Activated naive CD8-positive, alpha-beta T cell treated with anti-CD3 and anti-CD28 coated beads for 36 hours (primary cell): ENCODE data around the gene DCP2. TPM values are rescaled to one million over a fixed set of nuclear protein-coding genes. Genes with fewer than 3 reads are reported as not detected.

ENCODE experiments used
- DNase-seq: peaks from one replicate; pipeline ENCODE4 v3.0.0; 2021
- H3K27ac Mint-ChIP-seq: one replicate; pipeline ENCODE4 v1.8.0; 2022; ENCODE audit warnings: mild to moderate bottlenecking, moderate library complexity, mixed read lengths
- H3K27me3 Mint-ChIP-seq: one replicate; pipeline ENCODE4 v1.8.0; 2022; ENCODE audit warnings: mild to moderate bottlenecking, mixed read lengths
- H3K36me3 Mint-ChIP-seq: one replicate; pipeline ENCODE4 v1.8.0; 2021; ENCODE audit warnings: mild to moderate bottlenecking, mixed read lengths
- H3K4me1 Mint-ChIP-seq: one replicate; pipeline ENCODE4 v1.8.0; 2021; ENCODE audit warnings: mixed read lengths
- H3K4me3 Mint-ChIP-seq: one replicate; pipeline ENCODE4 v1.8.0; 2022; ENCODE audit warnings: mild to moderate bottlenecking, moderate library complexity, mixed read lengths
- H3K9me3 Mint-ChIP-seq: one replicate; pipeline ENCODE4 v1.8.0; 2022; ENCODE audit warnings: mixed read lengths
- total RNA-seq, 2 experiments: library from RNA; stranded (reverse); gene quantifications; one replicate each; pipeline ENCODE4 v1.2.3, GENCODE V29; 2021

DCP2 gene
- total RNA-seq = 10 to 100 TPM; 78.0 to 78.7 TPM

DNA sequence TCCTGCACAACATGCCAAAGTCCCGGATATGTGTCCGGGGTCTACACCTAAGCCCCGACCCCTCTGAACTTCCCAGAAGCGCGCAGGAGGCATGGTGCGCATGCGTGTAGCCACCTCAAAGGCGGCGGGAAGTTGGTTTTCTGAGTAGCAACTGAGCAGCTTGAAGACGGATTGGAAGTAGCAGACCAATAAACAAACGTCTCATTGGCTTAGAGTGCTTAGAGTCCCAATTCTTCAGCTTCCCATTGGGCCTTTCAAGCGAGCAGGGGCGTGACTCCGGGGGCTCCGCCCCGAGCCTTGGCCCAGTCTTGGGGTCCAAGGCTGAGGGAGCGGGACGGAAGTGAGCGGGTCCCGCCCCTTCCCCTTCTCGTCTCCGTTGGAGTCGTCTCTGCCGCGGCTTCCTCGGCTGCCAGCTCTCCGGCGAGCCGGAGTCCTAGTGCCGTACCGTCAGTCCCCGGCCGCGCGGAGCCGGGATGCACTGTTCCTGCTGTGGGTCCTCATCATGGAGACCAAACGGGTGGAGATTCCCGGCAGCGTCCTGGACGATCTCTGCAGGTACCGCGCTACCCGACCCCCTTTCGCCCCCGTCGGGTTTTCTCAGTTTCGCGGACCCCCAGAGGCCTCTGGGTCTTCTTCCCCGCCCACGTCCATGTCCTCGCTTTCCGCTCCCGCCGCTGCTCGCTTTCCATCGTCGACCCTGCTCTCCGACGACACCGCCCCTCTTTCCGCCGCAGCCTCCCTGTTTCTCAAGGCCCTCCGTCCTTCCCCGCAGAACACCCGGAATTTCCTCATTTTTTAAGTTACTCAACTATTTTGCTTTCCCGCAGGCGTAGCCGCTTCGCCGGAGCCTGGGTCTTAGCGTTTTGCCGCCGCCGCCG lies at the start of gene DCP2:
DCP2 (plus strand) TSS at position 367 of the 878 bp plus-strand sequence; CDS start at position 503, 136 bp downstream.
- Mint-ChIP-seq H3K27ac (peak within 1 kb of the TSS; percentile 94), H3K9me3 (no peaks in the 10 kb centered on the region), H3K4me1 (peaks cover 33% of the 10 kb centered on the region), H3K27me3 (no peaks in the 10 kb centered on the region), H3K36me3 (peaks cover 14% of the 10 kb centered on the region), H3K4me3 (peak within 1 kb of the TSS; percentile 98)
- DNase-seq = peak; percentile 97

DNA sequence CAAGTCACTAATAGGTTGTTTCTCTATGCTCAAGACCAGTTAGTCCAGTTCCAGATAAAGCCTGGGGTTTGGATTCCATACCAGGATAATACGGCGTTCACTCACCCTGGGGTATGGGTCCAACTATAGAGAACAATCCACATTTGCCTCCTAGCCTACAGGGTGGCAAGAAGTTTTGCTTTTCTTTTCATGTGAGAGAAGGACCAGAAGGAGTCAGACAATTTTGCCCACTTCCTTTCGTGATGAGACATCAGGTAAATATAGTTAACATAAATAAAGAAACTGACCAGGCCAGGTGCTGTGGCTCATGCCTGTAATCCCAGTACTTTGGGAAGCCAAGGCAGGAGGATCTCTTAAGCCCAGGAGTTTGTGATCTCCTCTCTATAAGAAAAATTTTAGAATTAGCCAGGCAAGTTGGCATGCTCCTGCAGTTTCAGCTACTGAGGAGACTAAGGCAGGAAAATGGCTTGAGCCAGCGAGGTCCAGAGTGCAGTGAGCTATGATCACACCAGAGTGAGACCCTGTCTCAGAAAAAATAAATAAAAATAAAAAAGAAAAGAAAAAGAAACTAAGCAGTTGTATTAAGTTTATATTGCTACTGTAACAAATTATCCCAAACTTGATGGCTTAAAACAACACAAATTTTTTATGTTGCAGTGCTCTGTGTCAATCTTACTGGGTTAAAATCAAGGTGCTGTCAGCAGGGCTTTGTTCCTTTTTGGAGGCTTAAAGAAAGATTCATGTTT lies 47.1 kb upstream of the DCP2 start:
- H3K36me3 Mint-ChIP-seq = no peaks in the 10 kb centered on the region
- H3K27me3 Mint-ChIP-seq = no peaks in the 10 kb centered on the region
- H3K4me1 Mint-ChIP-seq = peaks cover 36% of the 10 kb centered on the region
- H3K9me3 Mint-ChIP-seq = peaks cover 2% of the 10 kb centered on the region
- peak overlapping the region; percentile 47 for H3K27ac Mint-ChIP-seq
- no peak for DNase-seq
- H3K4me3 Mint-ChIP-seq = peak overlapping the region; percentile 12

GRCh38 chr5:112930082-112930344 lies 46.6 kb upstream of the DCP2 start:
- Mint-ChIP-seq H3K9me3 (peaks cover 2% of the 10 kb centered on the region), H3K4me3 (no peak overlapping the region)

DNA sequence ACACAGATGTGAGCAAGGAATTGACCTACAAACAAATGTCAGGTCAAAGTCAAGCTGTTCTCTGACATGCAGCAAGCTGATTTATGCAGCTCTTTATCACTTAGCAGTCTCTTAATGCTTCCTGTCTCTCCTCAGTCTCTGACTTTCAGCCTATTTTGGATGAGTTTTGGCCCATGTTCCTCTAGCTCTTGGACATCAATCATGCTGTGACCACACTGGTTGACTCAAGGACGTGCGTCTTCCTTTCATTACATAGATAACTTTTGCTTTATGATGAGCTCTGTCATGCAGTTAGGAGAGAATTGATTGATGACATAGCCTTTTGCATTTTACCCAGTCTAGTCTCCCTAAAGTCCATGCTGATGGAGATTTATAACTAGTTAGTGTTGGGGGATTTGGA lies 45.1 kb upstream of the DCP2 start:
- peaks cover 2% of the 10 kb centered on the region for H3K9me3 Mint-ChIP-seq
- H3K27ac Mint-ChIP-seq = no peak overlapping the region
- H3K27me3 Mint-ChIP-seq = no peaks in the 10 kb centered on the region
- no peak for DNase-seq
- H3K4me1 Mint-ChIP-seq = peaks cover 36% of the 10 kb centered on the region
- H3K4me3 Mint-ChIP-seq = no peak overlapping the region
- H3K36me3 Mint-ChIP-seq = no peaks in the 10 kb centered on the region

More at GRCh38 chr5:112930082-112930344, 46.6 kb upstream of the DCP2 start:
- Mint-ChIP-seq H3K4me1 (peaks cover 36% of the 10 kb centered on the region), H3K27me3 (no peaks in the 10 kb centered on the region), H3K36me3 (no peaks in the 10 kb centered on the region), H3K27ac (peak overlapping the region; percentile 12)
- no peak for DNase-seq

GRCh38 chr5:112933105-112933504 lies 43.5 kb upstream of the DCP2 start:
- Mint-ChIP-seq H3K27ac (no peak overlapping the region), H3K9me3 (peaks cover 2% of the 10 kb centered on the region), H3K4me1 (peaks cover 34% of the 10 kb centered on the region), H3K27me3 (no peaks in the 10 kb centered on the region), H3K4me3 (no peak overlapping the region), H3K36me3 (no peaks in the 10 kb centered on the region)
- no peak for DNase-seq

DNA sequence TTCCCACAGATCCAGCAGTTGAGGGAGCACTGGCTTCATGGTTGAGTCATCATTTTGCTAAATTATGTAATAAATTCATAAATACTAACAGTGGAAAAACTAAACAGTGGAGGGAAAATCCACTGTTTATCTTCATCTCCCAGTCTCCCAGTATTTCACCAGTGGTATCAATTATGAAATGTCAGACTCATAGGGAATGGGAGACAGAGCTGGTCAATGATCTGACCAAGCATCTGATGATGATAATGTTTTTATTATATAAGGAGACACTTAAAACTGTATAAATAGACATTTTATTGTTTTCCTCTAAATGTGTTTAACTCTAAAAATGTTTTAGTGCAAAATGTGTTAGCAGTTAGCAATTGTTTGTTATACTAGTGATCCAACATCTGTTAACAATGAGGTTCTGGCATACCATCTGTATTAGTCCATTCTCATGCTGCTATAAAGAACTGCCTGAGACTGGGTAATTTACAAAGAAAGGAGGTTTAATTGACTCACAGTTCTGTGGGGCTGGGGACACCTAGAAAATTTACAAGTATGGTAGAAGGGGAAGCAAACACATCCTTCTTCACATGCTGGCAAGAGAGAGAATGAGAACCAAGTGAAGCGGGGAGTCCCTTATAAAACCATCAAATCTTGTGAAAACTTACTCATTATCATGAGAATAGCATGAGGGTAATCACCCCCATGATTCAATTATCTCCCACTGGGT lies 42.8 kb upstream of the DCP2 start:
- DNase-seq = no peak
- Mint-ChIP-seq H3K4me3 (no peak overlapping the region), H3K36me3 (no peaks in the 10 kb centered on the region), H3K27ac (no peak overlapping the region), H3K4me1 (peaks cover 28% of the 10 kb centered on the region), H3K9me3 (peaks cover 2% of the 10 kb centered on the region), H3K27me3 (no peaks in the 10 kb centered on the region)

DNA sequence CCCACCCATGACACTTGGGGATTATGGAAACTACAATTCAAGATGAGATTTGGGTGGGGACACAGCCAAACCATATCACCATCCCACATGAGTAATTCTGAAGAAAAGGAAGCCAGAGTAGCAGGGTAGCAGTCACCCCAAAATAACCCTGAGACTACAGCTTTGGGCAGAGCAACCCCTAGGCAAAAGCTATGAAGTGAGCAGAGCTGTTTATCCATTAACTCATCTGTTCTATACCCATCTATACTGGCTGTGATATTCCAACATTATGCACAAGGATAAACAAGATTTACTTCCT lies 42.3 kb upstream of the DCP2 start:
- no peak overlapping the region for H3K4me3 Mint-ChIP-seq
- no peaks in the 10 kb centered on the region for H3K27me3 Mint-ChIP-seq
- no peaks in the 10 kb centered on the region for H3K36me3 Mint-ChIP-seq

GRCh38 chr5:112935675-112936074 lies 40.9 kb upstream of the DCP2 start:
- no peak overlapping the region for H3K27ac Mint-ChIP-seq
- peaks cover 2% of the 10 kb centered on the region for H3K9me3 Mint-ChIP-seq
- no peaks in the 10 kb centered on the region for H3K27me3 Mint-ChIP-seq
- H3K4me1 Mint-ChIP-seq = peaks cover 11% of the 10 kb centered on the region
- H3K36me3 Mint-ChIP-seq = no peaks in the 10 kb centered on the region
- no peak for DNase-seq
- no peak overlapping the region for H3K4me3 Mint-ChIP-seq

More for the DNA sequence above, 42.3 kb upstream of the DCP2 start:
- H3K27ac Mint-ChIP-seq = no peak overlapping the region
- no peak for DNase-seq
- peaks cover 23% of the 10 kb centered on the region for H3K4me1 Mint-ChIP-seq
- H3K9me3 Mint-ChIP-seq = peaks cover 2% of the 10 kb centered on the region

DNA sequence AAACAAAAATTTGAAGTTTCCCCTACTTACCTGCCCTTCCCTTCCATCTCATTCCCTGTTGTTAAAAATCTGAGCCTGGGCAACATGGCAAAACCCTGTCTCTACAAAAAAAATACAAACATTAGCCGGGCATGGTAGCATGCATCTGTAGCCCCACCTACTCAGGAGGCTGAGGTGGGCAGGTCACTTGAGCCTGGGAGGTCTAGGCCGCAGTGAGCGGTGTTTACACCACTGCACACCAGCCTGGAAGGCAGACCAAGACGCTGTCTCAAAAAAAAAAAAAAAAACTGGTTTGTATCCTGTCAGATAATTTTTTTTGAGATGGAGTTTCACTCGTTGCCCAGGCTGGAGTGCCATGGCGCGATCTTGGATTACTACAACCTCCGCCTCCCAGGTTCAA lies 38.3 kb upstream of the DCP2 start:
- H3K9me3 Mint-ChIP-seq = peaks cover 2% of the 10 kb centered on the region
- H3K4me1 Mint-ChIP-seq = peaks cover 4% of the 10 kb centered on the region
- no peaks in the 10 kb centered on the region for H3K27me3 Mint-ChIP-seq
- DNase-seq = no peak
- H3K4me3 Mint-ChIP-seq = no peak overlapping the region
- H3K36me3 Mint-ChIP-seq = no peaks in the 10 kb centered on the region
- no peak overlapping the region for H3K27ac Mint-ChIP-seq

GRCh38 chr5:112940670-112941069 lies 35.9 kb upstream of the DCP2 start:
- Mint-ChIP-seq H3K27ac (no peak overlapping the region), H3K27me3 (no peaks in the 10 kb centered on the region), H3K9me3 (no peaks in the 10 kb centered on the region), H3K4me1 (no peaks in the 10 kb centered on the region), H3K4me3 (no peak overlapping the region), H3K36me3 (no peaks in the 10 kb centered on the region)
- no peak for DNase-seq

DNA sequence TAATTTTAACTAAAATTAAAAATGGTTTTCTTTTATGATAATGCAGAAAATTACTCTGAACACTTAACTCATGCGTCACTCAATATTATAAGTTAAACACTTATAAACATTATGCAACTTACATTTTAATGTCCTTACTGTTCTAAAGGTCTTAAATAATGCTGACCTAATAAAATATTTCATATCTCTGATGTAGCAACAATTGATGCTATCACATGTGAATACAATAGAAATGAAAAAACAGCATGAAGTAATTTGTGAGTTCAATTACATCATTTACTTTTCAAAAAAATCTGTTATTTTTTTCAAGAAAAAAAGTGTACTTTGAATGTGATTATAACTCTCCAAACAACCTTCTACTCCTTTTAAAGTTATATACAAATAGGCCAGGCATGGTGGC lies 28.1 kb upstream of the DCP2 start:
- Mint-ChIP-seq H3K27ac (no peak overlapping the region), H3K27me3 (no peaks in the 10 kb centered on the region), H3K4me1 (no peaks in the 10 kb centered on the region), H3K4me3 (no peak overlapping the region), H3K9me3 (no peaks in the 10 kb centered on the region), H3K36me3 (no peaks in the 10 kb centered on the region)
- DNase-seq = no peak

DNA sequence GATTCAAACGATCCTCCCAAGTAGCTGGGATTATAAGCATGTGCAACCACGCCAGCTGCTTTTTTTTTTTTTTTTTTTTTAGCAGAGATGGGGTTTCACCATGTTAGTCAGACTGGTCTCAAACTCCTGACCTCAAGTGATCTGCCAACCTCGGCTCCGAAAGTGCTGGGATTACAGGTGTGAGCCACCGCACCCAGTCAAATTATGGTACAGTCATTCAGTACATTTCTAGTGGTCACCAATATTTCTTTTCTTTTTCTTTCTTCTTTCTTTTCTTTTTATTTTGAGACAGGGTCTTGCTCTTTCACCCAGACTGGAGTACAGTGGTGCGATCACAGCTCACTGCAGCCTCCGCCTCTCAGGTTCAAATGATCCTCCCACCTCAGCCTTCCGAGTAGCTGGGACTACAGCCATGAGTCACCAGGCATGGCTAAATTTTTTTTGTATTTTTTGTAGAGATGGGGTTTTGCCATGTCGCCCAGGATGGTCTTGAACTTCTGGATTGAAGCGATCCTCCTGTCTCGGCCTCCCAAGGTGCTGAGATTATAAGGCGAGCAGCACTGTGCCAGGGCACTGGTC lies 25.4 kb upstream of the DCP2 start:
- Mint-ChIP-seq H3K27ac (no peak overlapping the region), H3K9me3 (no peaks in the 10 kb centered on the region), H3K4me3 (no peak overlapping the region), H3K36me3 (no peaks in the 10 kb centered on the region), H3K4me1 (no peaks in the 10 kb centered on the region), H3K27me3 (no peaks in the 10 kb centered on the region)
- no peak for DNase-seq

- Mint-ChIP-seq H3K4me1 (peaks cover 11% of the 10 kb centered on the region), H3K4me3 (no peak overlapping the region), H3K36me3 (no peaks in the 10 kb centered on the region), H3K9me3 (no peaks in the 10 kb centered on the region), H3K27me3 (peaks cover 3% of the 10 kb centered on the region), H3K27ac (no peak overlapping the region)
- no peak for DNase-seq
Observed at GRCh38 chr5:112956606-112957005, 20.0 kb upstream of the DCP2 start.

DNA sequence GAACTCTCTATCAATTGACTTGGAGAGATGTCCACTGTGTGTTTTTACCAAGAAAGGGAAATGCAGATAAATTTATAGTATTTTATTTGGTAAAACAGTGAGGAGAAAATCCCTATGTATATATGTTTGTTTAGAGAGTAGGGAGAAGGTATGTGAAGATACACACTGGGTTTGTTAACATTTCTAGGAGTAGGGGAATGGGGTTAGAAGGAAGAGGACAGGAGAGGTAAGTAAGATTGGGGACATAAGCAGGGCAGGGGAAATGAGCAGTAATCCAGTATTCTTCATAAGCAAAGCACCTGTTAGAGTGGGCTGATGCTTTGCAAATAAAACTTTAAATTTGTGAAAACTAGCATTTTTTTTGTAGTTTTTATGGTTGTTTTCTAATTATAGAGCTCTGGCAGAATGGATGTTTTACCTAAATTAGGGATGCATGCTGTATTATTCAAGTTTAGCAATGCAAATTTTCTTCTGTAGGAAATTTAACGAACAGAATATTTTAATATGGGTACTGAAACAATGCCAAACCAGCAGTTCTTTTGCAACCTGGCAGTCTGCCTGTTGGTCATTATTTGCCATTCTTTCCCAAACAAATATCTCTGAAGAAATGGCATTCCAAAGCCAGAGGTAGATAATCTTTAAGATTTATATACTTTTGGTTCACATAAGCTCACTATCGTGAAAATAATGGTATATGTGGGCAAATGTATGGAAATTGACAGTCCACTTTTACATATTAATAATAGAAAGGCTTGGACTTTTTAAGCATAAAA lies 19.4 kb upstream of the DCP2 start:
- peaks cover 3% of the 10 kb centered on the region for H3K27me3 Mint-ChIP-seq
- no peak overlapping the region for H3K4me3 Mint-ChIP-seq
- H3K36me3 Mint-ChIP-seq = no peaks in the 10 kb centered on the region
- no peaks in the 10 kb centered on the region for H3K9me3 Mint-ChIP-seq
- no peak for DNase-seq
- peaks cover 11% of the 10 kb centered on the region for H3K4me1 Mint-ChIP-seq
- H3K27ac Mint-ChIP-seq = no peak overlapping the region
